ENCODE measurements around the gene SGCA.
A peak's percentile ranks its signal among the peaks of the same experiment; 100 is the strongest.

Gene SGCA

DNA sequence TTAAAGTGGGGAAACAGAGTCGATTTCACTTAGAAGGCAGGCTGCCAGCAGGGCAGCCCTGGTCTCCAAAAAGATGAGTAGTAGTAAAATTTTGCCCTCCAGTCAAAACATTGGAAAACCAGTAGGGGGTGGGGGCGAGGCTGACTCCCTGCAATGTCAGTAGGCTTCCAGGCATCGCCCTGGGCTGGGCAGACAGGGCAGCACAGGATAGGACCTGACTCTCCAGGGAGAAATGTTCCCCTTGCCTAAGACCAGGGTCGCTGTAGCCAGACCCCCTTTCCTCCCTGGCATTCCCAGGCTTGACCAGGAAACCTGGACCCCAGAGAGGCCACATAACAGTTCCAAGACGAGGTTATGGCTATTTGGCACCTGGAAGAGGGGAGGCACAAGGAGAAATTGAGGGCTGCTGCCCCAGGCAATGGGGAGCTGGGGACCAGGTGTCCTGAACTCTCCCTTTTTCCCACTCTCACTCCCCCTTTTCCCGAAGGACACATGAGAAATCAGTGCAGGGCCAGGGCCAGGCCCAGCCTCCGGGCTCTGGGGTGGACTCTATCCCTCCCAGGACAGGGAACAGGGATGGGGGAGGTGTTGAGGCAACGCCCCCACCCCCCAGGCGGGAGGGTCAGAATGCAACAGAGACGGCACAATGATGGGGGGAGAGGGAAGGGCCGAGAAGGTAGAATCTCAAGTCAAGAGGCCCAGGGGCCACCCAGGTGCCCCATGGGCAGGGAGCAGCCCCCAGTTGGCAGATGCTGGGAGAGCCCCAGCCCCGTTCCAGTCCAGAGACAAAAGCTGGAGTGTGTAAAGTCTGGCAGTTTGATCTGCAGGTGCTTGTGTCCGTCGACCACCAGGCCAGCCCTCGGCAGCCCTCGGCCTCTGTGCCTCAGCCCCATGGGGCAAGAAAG is 31.3 kb upstream of the SGCA start:
- no peak for DNase-seq (ENCODE audit: low read depth in 2 of 2, low spot score in 1 of 2)

DNA sequence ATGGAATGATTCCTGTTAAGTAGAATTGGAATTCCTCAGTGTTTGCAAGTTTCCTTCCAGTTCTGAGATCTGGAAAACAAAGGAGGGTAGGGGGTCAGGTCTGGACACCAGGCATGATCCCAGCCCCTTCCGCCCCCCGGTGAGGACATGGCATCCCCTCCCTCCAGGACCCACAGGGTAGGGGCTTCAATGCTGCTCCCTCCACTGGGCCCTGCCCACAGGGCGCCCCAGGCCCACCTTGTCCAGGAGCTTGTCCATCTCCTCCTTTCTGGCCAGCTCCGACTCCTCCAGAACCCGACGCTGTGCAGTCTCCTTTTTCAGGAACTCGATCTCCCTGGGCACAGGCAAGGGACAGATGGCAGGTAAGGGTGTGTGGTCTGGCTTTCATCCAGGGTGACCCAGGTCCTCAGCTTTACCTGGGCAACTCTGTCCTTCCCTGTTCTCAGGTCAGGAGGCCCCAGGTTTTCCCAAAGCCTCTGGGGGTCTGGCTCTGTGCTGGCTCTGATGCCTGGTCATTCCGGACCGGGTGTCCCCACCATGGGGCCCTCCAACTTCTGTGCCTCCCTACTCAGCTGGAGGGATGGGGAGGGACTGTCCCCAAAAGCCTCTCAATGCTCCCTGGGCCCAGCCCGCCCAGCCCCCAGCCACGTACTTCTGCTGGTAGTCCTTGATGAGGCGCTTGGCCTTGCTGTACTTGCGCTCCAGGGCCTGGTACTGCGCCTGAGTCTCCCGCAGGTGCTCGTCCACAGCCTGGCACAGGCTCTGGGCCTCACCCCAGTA is 30.3 kb upstream of the SGCA start:
- no peak for DNase-seq (ENCODE audit: low read depth in 2 of 2, low spot score in 1 of 2)

GRCh38 chr17:50136096-50136687 is 29.6 kb upstream of the SGCA start:
- no peak for DNase-seq (ENCODE audit: low read depth in 2 of 2, low spot score in 1 of 2)

DNA sequence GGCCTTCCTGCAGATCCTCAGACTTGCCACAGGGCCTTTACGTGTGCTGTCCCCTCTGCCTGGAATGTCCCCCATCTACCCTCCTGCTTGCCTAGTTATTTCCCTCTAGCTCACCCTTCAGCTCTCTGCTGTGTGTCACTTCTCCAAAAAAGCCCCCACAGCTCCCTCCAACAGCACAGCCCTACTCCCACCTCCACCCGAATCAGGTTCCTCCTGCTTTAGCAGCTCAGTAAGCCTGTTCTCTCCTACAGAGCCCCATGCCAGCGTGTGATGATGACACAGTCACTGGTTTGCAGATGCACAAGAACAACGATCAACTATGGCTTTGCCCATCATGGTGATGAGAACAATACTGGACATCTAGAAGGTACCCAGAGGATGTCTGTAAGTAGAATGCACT is 28.8 kb upstream of the SGCA start:
- DNase-seq (ENCODE audit: low read depth in 2 of 2, low spot score in 1 of 2) = no peak

- DNase-seq (ENCODE audit: low read depth in 2 of 2, low spot score in 1 of 2) = no peak
Observed at GRCh38 chr17:50139185-50139783, 26.5 kb upstream of the SGCA start.

- peak; percentile 67 to 69 for DNase-seq (ENCODE audit: low read depth in 2 of 2, low spot score in 1 of 2)
Observed at GRCh38 chr17:50139950-50140885, 25.6 kb upstream of the SGCA start.

- DNase-seq (ENCODE audit: low read depth in 2 of 2, low spot score in 1 of 2) = no peak
Observed at GRCh38 chr17:50141026-50141744, 24.6 kb upstream of the SGCA start.

- no peak for DNase-seq (ENCODE audit: low read depth in 2 of 2, low spot score in 1 of 2)
Observed at GRCh38 chr17:50141745-50142110, 24.1 kb upstream of the SGCA start.

DNA sequence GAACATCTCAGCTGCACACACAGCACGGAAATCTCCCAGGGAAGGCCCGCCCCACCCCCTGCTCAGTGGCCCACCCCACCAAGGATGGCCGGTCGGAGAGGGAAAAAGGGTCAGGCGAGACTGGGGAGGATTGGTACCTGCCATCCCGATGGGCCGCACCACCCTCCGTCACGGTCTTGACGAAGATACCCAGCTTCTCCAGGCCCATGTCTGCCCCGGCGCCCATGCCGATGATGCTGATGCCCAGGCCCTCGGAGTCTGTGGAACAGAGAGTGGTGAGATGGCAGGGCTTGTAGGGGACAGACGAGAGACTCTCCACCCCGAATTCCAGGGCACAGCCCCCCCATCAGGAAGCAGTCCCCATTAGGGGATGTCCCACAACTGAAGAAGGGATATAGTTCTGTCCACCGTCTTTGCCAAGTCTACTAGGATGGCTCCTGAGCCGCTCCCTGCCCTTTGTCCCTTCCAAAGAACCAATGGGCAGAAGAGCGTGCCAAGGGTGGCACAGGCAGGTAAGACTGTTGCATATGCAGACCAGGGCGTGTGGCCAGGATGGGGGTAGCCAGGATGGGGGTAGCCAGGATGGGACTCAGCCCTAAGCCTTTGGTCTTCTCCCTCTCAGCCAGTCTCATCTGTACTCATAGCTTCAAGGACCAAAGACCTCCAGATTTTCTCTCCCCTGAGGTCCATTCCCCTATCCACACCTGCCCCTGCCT is 22.2 kb upstream of the SGCA start:
- no peak for DNase-seq (ENCODE audit: low read depth in 2 of 2, low spot score in 1 of 2)

DNA sequence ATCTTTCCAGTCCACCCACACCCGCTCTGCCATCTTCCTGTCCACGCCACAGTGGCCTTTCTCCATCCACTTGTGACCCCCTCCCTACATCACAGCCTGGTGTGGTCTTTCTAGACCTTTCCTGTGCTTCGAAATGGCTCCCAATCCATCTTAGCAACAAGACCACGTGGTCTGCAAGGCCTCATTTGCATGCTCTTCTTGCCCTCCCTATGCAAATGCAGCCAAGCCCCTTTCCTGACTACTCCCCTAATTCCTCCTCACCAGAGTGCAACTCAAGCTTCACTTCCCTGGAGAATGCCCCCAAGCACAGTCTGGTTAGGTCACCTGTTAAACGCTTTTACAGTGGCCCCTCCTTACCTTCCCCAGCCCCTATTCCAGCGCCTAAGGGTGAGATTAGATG is 21.4 kb upstream of the SGCA start:
- DNase-seq (ENCODE audit: low read depth in 2 of 2, low spot score in 1 of 2) = no peak

DNA sequence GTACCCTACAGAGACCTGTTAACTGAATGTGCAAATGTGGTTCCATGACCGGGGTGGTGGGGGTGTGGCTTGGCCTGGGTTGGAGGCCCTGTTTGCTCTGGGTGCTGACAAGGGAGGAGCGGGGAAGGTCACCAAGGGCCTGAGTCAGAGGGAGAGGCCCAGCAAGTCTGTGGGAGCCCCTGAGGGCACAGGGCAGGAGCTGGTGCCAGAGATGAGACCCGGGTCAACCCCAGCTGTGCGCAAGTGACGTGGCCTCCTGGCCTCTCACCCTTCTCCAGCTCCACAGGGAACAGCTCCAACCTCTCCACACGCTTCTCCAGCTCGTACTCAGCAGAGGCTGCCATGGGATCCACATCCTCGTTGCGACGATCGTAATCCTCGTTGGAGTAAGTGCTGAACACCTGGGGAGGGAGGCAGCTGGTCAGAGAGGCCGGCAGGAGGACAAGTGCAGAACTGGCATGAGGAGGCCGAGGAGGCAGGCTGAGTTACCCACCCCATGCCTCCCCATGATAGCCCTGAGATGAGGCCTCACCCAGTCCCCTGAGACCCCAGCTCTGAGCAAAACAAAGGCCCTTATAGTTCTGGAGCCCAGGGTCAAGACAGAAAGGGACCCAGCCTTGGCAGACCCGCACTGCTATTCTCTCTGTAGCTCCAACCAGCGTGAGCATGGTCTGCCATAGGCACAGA is 20.8 kb upstream of the SGCA start:
- DNase-seq (ENCODE audit: low read depth in 2 of 2, low spot score in 1 of 2) = no peak

GRCh38 chr17:50145532-50146229 is 20.1 kb upstream of the SGCA start:
- no peak for DNase-seq (ENCODE audit: low read depth in 2 of 2, low spot score in 1 of 2)

DNA sequence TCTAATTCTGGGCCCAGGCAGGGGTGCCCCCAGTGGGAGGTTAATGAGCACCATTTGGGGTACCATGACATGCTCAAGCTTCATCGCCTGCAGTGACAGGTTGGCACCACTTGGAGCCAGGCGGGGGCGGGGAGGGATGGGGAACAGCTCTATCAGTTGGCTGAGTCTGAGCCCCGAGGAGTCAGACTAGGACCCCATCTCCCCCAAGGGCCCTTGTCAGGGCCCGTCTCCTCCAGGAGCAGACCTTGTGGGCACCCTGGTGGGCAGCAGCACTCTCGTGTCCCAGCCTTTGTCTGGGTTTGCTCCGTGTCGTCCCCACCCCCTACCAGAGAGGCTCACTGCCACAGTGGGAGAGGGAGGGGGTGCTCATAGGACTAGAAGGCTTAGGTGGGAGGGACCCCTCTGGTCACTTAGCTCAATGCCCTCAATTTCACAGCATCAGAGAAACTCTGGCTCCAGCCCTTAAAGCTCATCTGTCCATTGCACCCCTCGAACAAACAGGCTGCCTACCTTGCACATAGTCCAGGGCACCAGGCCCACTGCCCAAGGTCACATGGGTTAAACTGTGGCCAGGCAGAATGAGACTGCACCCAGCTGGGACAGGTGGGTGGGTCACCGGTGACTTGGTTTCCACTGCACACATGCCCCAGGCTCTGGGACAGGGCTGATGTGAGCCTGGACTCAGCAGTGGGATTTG is 19.4 kb upstream of the SGCA start:
- no peak for DNase-seq (ENCODE audit: low read depth in 2 of 2, low spot score in 1 of 2)

DNA sequence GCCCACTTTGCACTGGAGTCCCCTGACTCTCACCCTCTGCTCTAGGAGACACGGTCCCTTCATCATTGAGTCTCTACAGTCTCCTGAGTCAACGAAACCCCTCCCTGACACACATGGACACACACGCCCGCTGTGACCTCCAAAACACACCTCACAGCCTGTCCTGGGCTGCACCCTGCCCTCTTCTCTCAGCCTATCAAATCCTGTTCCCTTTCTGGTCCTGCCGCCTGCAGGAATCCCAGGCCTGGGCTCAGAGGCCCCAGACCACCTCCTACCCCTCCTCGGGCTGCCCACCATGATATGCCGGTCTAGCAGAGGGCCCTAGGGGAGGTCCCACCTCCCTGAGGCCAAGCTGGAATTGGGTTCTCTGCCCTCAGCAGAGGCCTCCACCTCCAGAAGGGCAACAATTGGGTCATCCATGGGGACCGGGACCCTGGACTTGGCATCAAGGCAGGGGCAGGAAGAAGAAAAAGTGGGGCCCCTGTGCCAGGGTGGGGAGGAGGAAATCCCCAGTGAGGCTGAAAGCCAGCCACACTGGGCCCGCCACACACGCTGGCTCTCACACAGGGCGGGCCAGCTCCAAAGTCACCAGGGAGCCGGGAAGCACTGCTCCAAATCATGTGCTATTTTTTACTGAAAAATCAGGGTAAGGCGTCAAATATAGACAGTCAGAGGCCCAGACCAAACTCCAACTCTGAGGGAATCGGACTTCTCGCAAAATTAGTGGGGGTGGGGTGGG is 18.7 kb upstream of the SGCA start:
- no peak for DNase-seq (ENCODE audit: low read depth in 2 of 2, low spot score in 1 of 2)

- no peak for DNase-seq (ENCODE audit: low read depth in 2 of 2, low spot score in 1 of 2)
Observed at GRCh38 chr17:50147841-50148225, 18.0 kb upstream of the SGCA start.

- peak; percentile 73 to 79 for DNase-seq (ENCODE audit: low read depth in 2 of 2, low spot score in 1 of 2)
Observed at GRCh38 chr17:50148226-50149090, 17.3 kb upstream of the SGCA start.

Measured in stimulated activated CD8-positive, alpha-beta memory T cell treated with anti-CD3 and anti-CD28 coated beads, Interleukin-4, amount 100 ng/mL, for 4 hours (primary cell).